GM19238 (cell line): ENCODE measurements around the gene RAET1E.
"Not testable (repeated sequence)": the region's sequence is repeated elsewhere in the genome, so short reads cannot be mapped to it uniquely, and the experiment has no call there.

Experiments
- DNase-seq: peaks from one replicate; pipeline ENCODE4 v3.0.0; 2011; ENCODE audit warnings: low spot score; ENCODE audit not compliant: insufficient read length

RAET1E gene

GRCh38 chr6:149927025-149927424 is 29.1 kb upstream of the RAET1E start:
- not testable (repeated sequence) for DNase-seq

DNA sequence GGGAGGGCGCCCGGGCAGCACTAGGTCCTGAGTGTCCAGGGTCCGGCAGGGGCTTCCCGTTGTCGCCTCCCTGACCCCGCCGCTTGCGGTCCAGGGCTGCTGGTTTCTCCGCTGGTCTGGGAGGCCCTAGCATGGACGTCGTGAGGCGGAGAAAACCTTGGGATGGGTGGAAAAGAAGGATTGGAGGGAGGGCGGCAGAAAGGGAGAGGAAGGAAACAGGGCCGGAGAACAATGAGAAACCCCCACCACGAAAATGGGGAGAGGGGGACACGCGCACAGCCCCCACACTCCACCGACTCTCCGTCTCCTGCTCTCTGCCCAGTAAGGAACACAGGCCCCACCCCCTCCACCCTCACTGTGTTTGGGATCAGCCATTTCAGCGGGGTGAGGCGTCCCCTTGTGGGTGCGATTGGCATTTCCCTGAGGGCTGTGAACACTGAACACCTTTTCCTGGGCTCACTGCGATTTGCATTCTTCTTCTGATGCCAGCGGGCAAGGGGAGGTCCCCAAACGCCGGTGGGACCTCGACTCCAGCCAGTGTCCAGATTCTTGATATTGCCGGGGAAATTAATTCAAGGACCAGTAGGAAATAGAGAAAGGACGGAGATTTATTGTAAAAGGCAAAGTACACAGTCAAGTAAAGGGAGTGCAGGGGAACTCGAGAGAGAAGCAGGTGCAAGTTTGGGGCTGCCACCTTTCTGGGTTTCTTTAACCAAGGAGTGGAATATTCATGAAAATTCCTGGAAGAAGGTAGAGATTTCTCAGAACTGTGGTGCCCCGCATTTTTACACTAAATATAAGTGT is 28.3 kb upstream of the RAET1E start:
- DNase-seq, result no peak

DNA sequence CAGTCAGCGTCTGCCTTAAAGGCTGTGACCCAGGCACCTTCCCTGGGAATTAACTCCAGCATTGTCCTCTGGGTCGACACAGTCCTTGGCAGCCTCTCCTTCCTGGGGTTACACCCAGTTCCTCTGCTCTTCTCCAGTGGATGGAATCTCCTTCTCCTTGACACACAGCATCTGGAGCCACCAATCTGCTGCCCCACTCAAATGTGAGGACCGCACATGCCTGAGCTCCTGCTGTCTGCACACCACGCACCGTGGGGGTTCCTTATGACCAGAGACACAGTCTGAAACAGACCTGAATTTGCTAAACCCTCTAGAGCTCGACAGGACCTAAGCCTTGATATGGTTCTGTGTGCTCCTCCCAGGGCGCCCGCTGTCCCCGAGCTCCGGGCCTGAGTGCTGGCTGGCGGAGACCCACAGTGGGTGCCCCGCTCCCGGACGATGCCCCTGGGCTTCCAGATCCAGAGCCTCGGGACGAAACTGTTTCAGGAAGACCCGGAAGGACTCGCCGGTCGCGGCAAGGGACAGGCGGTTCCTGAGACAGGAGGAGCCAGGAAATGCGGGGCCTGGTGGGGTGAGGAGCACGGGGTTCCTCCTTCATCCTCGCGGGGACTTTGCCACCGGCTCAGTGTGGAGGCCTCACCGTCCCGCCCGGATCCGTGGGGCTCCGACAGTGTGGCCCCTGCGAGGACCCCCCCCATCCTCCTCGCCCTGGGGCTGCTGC is 27.5 kb upstream of the RAET1E start:
- no peak for DNase-seq

DNA sequence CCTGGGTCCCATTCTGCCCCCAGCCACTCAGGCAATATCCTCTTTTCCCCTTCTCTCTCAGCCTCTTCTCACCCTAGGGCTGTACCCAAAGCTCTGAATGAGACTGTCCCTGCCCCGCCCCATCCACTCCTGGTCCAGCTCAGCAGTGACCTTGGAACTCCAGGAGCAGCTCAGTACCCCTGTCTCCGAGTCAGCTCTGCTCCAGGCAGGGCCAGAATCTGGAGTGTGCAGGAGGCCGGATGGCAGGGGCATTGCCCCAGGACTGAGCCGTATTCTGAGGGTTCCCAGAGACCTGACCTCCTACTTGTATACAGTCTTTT is 27.0 kb upstream of the RAET1E start:
- DNase-seq, result no peak

- no peak for DNase-seq
These were observed 26.5 kb upstream of the RAET1E start for GRCh38 chr6:149924206-149924932.

GRCh38 chr6:149923327-149923986 is 25.5 kb upstream of the RAET1E start:
- DNase-seq, result no peak

- DNase-seq, result no peak
These were observed 24.9 kb upstream of the RAET1E start, which contains the start of gene RAET1G for GRCh38 chr6:149922642-149923326. RAET1G (minus strand) TSS chr6:149923121; CDS start chr6:149923010, 111 bp downstream.

- not testable (repeated sequence) for DNase-seq
These were observed 24.2 kb upstream of the RAET1E start for GRCh38 chr6:149922091-149922490.

- no peak for DNase-seq
These were observed 23.4 kb upstream of the RAET1E start for GRCh38 chr6:149921361-149921760.

- no peak for DNase-seq
These were observed 21.9 kb upstream of the RAET1E start for GRCh38 chr6:149919834-149920225.

DNA sequence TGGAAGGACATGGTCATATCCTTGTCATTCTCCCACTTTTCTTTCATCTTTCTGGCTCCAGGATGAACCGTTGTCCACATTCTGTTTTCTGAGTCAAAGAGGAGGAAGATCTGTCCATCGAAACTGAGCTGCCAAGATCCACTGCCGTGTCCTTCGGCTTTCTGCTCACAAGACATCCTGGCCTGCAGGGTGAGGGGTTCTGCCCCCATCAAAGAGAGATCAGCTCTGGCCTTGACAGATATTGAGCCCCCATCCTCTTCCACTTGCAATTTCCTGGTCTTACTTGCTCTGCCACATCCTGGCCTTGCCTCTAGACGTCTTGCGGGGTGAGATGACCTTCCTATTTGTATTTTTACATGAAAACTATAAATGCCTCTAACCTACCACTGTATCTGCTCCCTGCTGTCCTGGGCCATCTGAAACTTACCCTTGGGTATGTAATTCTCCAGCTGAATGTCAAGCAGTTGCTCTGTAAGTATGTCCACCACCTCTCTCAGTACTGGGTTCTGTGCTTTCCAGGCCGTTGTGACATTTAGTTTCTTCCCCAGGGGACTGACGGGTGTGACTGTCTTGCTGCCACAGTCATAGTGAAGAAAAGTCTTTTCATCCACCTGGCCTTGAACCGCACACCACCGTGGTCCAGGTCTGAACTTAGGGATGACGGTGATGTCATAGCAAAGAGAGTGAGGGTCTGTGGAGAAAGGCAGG is 21.4 kb upstream of the RAET1E start:
- DNase-seq, result not testable (repeated sequence)

DNA sequence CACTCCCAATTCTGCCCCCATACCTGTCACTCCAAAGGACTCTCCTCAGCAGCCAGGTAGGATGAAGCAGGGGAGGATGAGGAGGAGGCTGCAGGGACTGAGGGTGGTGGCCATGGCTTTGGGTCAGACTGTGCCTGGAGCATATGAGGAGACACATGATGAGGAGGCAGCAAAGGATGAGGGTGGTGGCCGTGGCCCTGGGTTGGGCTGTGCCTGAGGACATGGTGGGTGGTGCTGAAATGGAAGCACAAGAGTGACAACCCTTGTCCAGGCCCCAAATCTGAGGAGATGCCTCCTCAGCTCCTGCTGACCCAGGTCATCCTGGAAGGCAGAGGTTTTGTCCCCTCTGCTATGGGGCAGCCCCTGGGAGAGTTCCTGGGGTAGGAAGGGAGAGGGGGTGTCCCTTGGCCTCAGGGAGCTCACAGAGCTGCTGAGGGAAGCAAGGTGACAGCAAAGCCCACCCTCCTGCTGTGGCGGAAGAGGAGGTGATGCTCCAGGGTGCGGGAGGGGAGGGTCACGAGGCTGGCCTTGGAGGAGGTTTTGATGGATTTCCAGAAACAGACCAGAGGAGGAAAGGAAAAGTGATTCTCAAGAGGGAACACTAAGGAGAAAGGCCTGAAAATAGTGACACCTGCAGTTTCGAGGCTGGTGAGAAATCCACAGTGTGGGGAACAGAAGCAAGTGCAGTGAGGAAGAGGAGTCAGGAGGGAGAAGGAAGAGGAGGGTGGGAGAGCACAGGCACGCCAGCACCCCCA is 20.4 kb upstream of the RAET1E start:
- DNase-seq, result no peak

- DNase-seq, result no peak
These were observed 19.8 kb upstream of the RAET1E start for GRCh38 chr6:149917679-149918078.

DNA sequence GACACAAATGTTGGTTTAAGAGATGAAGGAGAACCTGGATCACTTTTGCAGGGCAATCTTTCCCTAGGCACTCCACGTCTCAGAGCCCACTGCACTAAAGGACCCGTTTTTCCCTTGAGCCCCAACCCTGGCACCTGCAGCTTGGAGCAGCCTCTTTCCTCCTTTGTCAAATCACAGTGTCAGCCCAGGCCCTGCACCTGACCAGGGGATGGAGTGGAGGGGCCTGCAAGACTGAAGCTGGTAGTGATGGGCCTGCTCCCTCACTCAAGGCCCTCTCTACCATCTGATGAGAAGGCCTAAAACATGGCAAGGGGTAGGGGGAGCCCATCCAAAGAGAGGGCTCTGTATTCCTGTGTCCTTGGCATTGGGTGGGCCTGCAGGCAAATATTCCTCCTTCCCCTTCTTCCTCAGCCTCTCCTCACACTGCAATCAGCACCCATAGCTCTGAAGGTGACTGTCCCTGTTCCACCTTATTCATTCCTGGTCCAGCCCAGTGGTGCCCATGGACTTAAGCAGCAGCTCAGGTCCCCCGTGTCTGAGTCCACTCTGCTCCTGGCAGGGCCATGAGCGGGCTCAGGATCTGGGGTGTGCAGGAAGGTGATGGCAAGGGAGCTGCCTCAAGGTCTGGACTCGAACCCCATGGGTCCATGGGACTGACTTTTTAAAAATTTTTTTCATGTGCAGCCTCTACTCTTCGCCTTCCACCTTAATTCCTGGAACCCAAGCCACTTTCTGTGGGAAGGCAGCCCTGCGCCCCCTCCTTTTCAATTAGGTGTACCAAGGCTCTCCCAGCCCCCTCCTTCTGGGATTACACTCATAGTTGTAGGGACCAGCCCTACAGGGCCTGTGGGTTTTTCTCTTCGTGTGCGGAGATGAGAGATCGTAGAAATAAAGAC is 18.3 kb upstream of the RAET1E start:
- no peak for DNase-seq

GRCh38 chr6:149913540-149914240 is 15.8 kb upstream of the RAET1E start:
- no peak for DNase-seq

DNA sequence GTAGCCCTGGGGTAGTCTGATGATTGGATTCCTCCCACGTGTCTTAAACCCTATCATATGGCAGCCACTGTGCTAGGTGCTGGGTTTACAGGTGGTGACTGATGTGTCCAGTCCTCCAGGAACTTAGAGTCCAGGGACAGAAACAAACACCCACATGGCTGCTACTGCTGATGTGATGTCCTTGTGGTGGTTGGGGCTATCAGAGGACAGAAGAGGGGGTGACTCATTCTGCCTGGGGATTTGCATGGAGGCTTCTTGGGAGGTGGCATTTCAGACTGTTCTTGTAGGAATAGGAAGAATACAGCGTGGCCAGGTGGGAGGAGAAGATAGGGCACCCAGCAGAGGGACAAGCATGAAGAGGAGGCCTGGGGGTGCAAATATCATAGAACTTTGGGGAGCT is 15.2 kb upstream of the RAET1E start:
- no peak for DNase-seq

GRCh38 chr6:149912680-149913079 is 14.8 kb upstream of the RAET1E start:
- not testable (repeated sequence) for DNase-seq

GRCh38 chr6:149910721-149911151 is 12.8 kb upstream of the RAET1E start:
- DNase-seq, result no peak
